ENCODE measurements around the gene VGLL1. TPM values are rescaled to one million over a fixed set of nuclear protein-coding genes. Genes with fewer than 3 reads are reported as not detected.

VGLL1 gene
- total RNA-seq, 4 donors from 2014 or later = not detected

GRCh38 chrX:136540226-136540625, 8.2 kb downstream of the VGLL1 start:
- no peaks in the 10 kb centered on the region for H3K36me3 ChIP-seq
- DNase-seq = no peak
- in situ Hi-C loops (cut with MboI; ENCODE audit: low sequenced_read_pairs in 4 of 4) = no loop called here
- H3K4me1 ChIP-seq = no peaks in the 10 kb centered on the region
- no peak for ATAC-seq
- no peaks in the 10 kb centered on the region for H3K9me3 ChIP-seq
- intact Hi-C loops (cut with DNase I; ENCODE audit: low total_unique reads) = no loop called here
- no peak overlapping the region for H3K4me3 ChIP-seq
- no peak overlapping the region for H3K27ac ChIP-seq
- TF ChIP-seq POLR2A (IDR thresholded peaks at IDR 0.05) = no peak
- no peak for TF ChIP-seq CTCF (IDR thresholded peaks at IDR 0.05 in 4 of 5, conservative IDR thresholded peaks at IDR 0.05 in 1 of 5)
- H3K27me3 ChIP-seq = no peaks in the 10 kb centered on the region

- Histone ChIP-seq H3K4me1 (no peaks in the 10 kb centered on the region), H3K36me3 (no peaks in the 10 kb centered on the region), H3K27me3 (no peaks in the 10 kb centered on the region), H3K27ac (no peak overlapping the region), H3K9me3 (no peaks in the 10 kb centered on the region), H3K4me3 (no peak overlapping the region)
- ATAC-seq = no peak
- DNase-seq = no peak
- intact Hi-C loops (cut with DNase I; ENCODE audit: low total_unique reads) = no loop called here
- in situ Hi-C loops (cut with MboI; ENCODE audit: low sequenced_read_pairs in 4 of 4) = no loop called here
- no peak for TF ChIP-seq POLR2A (IDR thresholded peaks at IDR 0.05)
Measured at GRCh38 chrX:136541294-136541693, 9.3 kb downstream of the VGLL1 start.

GRCh38 chrX:136542281-136542680, 10.3 kb downstream of the VGLL1 start:
- H3K27me3 ChIP-seq = no peaks in the 10 kb centered on the region
- no peak for ATAC-seq
- in situ Hi-C loops (cut with MboI; ENCODE audit: low sequenced_read_pairs in 4 of 4) = no loop called here

GRCh38 chrX:136546371-136546781, 14.4 kb downstream of the VGLL1 start:
- Histone ChIP-seq H3K27ac (no peak overlapping the region), H3K27me3 (no peaks in the 10 kb centered on the region), H3K4me1 (no peaks in the 10 kb centered on the region), H3K36me3 (no peaks in the 10 kb centered on the region), H3K4me3 (no peak overlapping the region), H3K9me3 (no peaks in the 10 kb centered on the region)
- in situ Hi-C loops (cut with MboI; ENCODE audit: low sequenced_read_pairs in 4 of 4) (no loop called here), intact Hi-C loops (cut with DNase I; ENCODE audit: low total_unique reads) (no loop called here)
- no peak for ATAC-seq
- DNase-seq = no peak
- TF ChIP-seq CTCF (IDR thresholded peaks at IDR 0.05 in 4 of 5, conservative IDR thresholded peaks at IDR 0.05 in 1 of 5) (no peak), POLR2A (IDR thresholded peaks at IDR 0.05) (no peak)

More at GRCh38 chrX:136542281-136542680, 10.3 kb downstream of the VGLL1 start:
- no peaks in the 10 kb centered on the region for H3K36me3 ChIP-seq
- DNase-seq = no peak
- H3K4me3 ChIP-seq = no peak overlapping the region
- no peak for TF ChIP-seq CTCF (IDR thresholded peaks at IDR 0.05 in 4 of 5, conservative IDR thresholded peaks at IDR 0.05 in 1 of 5)
- no peak for TF ChIP-seq POLR2A (IDR thresholded peaks at IDR 0.05)
- intact Hi-C loops (cut with DNase I; ENCODE audit: low total_unique reads) = no loop called here
- no peaks in the 10 kb centered on the region for H3K9me3 ChIP-seq
- no peak overlapping the region for H3K27ac ChIP-seq
- no peaks in the 10 kb centered on the region for H3K4me1 ChIP-seq

GRCh38 chrX:136549226-136549625, 17.2 kb downstream of the VGLL1 start:
- Histone ChIP-seq H3K4me1 (no peaks in the 10 kb centered on the region), H3K27ac (no peak overlapping the region), H3K27me3 (no peaks in the 10 kb centered on the region), H3K36me3 (no peaks in the 10 kb centered on the region), H3K4me3 (no peak overlapping the region), H3K9me3 (no peaks in the 10 kb centered on the region)
- DNase-seq (no peak), ATAC-seq (no peak)
- TF ChIP-seq POLR2A (IDR thresholded peaks at IDR 0.05) (no peak), CTCF (IDR thresholded peaks at IDR 0.05 in 4 of 5, conservative IDR thresholded peaks at IDR 0.05 in 1 of 5) (no peak)
- in situ Hi-C loops (cut with MboI; ENCODE audit: low sequenced_read_pairs in 4 of 4) = no loop called here
- intact Hi-C loops (cut with DNase I; ENCODE audit: low total_unique reads) = no loop called here

Measured in gastrocnemius medialis (tissue), 4 donors.